Tongue (tissue), 2 donors: ENCODE data around the gene CRNKL1. TPM values are rescaled to one million over a fixed set of nuclear protein-coding genes. Genes with fewer than 3 reads are reported as not detected.

ENCODE experiments used
- DNase-seq: peaks from one replicate; pipeline ENCODE4 v3.0.0-alpha.2; 2015
- total RNA-seq: library from RNA; depleted of rRNA; stranded (reverse); fragments of >200 nt; gene quantifications from one replicate; pipeline ENCODE4 v1.2.3, GENCODE V29; 2014

CRNKL1 gene
- total RNA-seq: 41.9 TPM

- peak; percentile 98 for DNase-seq
Measured at GRCh38 chr20:20052074-20052970, at the start of gene CRNKL1, which contains the start of gene CFAP61. Gene CRNKL1 (minus strand): TSS chr20:20052466. CDS start chr20:20052342, 124 bp downstream. Gene CFAP61 (plus strand): TSS chr20:20052532. CDS start chr20:20056654, 4,122 bp downstream.

GRCh38 chr20:20100881-20101280 lies 48.6 kb upstream of the CRNKL1 start:
- DNase-seq: no peak

GRCh38 chr20:20096421-20096820 lies 44.2 kb upstream of the CRNKL1 start:
- DNase-seq: no peak

DNA sequence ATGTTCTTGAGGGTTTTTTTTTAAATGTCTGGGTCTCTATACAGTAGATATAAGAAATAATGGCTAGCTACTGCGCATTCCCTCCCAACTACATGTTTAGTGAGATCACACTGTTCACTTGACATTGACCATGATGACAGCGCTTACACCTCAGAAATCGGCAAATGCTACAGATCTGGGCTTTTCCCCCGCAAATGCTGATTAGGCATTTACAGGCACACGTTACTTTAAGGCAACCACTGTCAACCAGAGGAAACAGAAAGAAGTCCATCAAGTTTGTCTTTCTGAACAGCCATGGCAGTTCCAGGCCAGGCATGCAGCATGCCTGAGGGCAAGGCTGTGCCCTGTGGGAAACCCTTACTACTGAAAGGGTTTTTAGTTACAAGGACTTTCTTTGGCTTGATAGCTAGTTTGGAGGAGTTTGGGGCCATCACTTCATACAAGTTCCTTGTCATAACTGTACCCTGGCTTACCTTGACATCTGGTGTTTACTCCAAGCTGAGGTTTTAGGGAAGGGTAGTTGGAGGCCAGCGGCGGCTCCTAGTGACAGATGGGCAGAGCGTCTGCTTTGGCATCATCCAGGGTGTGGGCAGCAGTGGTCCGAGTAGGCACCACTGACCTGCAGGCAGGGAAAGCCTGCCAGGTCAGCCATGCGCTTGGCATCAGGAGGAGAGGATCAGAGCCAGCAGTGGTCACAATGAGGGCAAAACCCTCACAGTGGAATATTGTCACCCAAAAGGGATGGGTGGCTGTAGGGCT lies 43.0 kb upstream of the CRNKL1 start:
- DNase-seq: no peak

- no peak for DNase-seq
Measured at GRCh38 chr20:20094410-20094809, 42.1 kb upstream of the CRNKL1 start.

- DNase-seq: no peak
Measured at GRCh38 chr20:20092827-20093226, 40.6 kb upstream of the CRNKL1 start.

DNA sequence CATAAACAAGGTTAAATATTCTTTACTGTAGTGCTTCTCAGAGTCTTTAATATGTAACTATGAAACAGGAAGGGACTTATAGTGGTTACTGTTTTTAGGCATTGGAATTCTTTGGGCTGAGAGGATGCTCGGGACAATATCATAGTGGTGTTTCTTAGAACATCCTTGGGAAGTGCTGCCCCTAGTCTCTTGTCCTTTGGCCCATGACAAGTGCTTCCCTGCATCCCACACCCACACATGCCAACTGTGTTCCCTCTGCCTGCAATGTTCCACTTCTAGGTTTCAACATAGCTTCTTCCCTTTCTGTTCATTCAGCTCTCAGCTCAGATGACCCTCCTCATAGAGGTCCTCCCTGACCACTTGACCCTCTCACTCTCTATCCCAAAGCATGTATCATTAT lies 37.7 kb upstream of the CRNKL1 start:
- no peak for DNase-seq

- DNase-seq: peak; percentile 42
Measured at GRCh38 chr20:20089018-20089417, 36.8 kb upstream of the CRNKL1 start.

- peak; percentile 34 for DNase-seq
Measured at GRCh38 chr20:20085812-20086211, 33.5 kb upstream of the CRNKL1 start.

- DNase-seq: peak; percentile 30
Measured at GRCh38 chr20:20085071-20085470, 32.8 kb upstream of the CRNKL1 start.

DNA sequence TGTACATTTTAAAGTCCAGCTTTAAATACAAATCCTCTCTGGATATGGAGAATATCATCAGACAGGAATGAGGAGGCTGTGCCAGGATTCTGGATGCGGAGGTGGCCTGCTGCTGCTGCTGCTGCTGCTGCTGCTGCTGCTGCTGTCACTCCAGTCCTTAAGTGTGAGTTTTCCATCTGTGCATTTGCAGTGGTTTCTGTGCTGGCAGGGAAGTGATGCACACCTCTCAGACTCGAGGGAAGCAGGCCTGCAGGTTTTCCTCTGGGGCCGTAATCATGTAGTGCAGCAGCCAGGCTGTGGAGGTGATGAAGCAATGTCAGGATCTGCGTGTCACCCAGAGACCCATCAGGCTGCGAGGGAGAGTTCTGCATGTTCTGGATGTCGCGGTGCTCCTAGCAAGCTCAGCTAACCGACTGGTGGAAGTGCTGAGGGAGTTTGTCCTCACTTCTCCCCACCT lies 32.1 kb upstream of the CRNKL1 start:
- peak; percentile 85 for DNase-seq

- DNase-seq: peak; percentile 61
Measured at GRCh38 chr20:20083807-20084206, 31.5 kb upstream of the CRNKL1 start.

DNA sequence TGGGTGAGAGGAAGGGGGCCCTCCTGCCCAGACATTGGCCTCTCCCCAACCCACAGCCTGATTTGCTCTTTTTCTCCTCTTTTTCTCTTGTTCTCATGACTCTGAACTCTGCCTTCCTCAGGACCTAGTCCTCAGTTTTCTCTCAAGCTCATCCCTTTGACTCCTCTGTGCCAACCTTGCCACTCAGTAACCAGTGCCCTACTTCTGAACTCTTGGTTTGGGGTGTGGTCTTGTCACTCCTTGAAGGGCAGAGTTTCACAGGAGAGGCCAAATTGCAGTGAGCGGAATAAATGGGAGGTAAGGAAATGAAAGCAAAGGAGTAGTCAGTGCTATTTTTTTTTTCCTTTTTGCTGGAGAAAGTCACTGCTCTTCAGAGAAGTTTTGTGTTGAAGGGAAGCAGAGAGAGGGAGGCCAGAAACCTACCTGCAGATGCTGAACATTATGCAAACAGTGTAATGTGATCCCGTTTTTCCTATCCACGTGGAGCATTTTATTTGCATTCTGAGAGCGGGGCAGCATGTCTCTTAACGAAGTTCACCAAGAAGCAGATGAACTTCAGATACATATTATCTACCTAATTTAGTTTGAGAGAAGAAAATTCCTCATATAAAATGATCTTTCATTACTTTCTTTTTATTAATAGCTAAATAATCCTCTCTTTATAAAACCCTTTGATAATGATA lies 27.0 kb upstream of the CRNKL1 start:
- no peak for DNase-seq

- DNase-seq: no peak
Measured at GRCh38 chr20:20078041-20078440, 25.8 kb upstream of the CRNKL1 start.

DNA sequence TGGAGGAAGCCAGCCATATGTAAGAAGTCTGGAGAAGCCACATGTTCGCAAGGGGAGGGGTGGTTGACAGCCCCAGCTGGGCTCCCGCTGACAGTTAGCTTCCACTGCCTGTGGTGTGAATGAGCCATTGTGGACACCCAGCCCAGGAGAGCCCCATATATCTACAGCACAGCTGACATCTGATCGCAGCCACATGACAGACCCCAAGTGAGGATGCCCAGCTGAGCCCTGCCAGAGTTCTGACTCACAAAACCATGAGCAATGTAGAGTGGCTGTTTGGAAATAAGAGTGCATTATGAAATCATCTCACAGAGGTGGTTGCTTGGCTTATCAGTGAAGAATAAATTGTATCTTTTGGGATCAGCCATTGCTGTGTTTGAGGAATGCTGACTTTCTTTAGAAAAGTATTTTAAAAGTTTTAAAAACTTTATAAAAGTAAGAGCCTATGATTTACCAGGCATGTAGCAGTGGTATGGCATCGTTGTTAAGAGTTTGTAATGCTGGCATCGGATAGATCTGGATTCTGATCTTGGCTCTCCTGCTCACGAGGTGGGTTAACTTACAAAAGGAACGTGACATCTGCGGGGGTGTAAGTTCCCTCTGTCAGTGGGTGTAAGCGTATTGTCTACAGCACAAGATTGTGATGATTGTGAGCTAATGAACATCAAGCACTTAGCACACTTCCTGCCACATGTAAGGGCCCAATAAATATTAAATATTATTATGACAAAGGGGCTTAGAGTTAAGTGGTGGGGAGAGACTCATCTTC lies 24.2 kb upstream of the CRNKL1 start:
- DNase-seq: peak; percentile 92

- DNase-seq: no peak
Measured at GRCh38 chr20:20075032-20075431, 22.8 kb upstream of the CRNKL1 start.

DNA sequence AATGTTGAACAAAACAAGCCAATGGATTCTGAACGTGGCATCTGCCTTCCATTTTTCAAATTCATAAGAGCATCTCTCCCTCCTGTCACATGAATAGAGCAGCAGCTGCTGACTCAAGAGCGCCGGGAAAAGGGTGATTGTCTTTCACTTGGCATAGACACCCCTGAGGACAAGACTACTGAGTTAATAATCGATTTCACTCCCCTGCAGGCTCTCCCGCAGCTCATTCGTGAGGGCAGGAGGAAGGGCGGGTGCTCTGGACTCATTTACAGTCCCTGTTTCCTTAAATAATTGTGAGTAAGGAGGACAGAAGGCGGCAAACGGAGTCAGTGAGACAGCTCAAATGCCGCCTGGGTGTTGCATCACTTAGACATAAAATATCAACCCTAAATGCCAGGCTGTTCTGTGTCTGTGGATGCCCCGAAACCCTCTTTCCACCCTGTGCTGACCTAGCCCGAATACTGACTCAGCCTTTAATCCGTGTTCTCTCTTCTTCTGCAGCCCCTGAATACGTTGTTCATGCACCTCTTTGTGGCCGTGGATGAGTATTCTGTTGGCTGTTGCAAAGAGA lies 21.6 kb upstream of the CRNKL1 start:
- DNase-seq: peak; percentile 74

DNA sequence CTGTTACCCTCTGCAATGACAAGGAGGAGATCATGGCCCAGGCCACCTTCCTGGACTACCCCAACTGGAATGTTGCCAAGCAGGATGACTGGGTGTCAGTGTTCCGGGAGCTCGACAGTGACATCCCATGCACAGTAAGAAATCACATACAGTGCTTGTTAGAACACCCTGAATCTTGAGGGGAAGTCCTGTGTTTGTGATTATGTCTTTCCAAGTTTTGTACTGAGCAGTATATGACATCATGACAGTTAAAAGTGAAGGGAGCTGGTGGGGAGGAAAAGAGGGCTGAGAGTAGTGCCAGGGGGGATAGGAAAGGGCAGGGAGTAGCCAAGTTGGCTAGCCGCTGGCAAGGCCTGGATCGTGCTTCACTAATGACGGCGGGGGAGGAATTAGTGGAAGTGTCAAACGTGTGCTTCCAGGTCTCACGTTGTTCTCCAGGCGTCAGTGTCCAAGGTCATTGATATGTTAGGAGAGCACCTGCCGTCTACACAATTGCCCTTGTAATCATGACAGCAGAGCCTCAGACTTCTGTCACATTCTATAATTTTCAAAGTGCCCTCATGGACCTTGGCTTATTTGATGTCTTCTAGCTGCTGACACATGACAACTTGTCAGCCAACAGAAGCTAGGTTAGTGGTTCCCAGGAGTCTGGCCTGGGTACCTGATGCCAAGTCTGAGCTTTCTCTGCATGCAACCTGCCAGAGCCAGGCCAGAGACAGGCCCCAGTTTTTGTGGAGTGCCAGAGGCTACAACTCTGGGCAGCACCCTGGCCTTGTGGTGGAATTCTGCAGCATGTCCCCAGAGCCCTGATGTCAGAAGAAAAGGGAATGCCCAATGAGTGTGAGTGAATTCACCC lies 18.8 kb upstream of the CRNKL1 start:
- DNase-seq: no peak

DNA sequence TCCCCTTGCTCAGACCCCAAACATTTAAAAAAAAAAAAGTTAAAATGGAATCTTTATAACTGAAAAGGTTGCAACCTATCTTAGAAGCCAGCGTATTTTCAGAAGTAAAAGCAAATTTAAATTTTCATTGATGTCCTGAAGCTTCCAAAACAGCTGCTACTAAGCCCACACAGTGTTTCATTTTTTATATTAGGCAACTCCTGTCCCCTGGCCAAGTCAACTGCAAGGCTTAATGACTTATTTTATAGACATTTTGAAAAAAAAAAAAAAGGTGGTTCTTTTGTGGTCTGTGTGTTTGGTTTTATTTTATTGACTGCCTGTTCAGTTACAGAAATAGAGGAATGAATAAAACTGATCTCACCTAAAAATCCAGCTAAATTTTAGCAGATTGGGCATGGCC lies 13.1 kb upstream of the CRNKL1 start:
- DNase-seq: peak; percentile 12

GRCh38 chr20:20063941-20064702 lies 11.9 kb upstream of the CRNKL1 start:
- no peak for DNase-seq
